ENCODE measurements around the gene APBA2.

APBA2 gene

DNA sequence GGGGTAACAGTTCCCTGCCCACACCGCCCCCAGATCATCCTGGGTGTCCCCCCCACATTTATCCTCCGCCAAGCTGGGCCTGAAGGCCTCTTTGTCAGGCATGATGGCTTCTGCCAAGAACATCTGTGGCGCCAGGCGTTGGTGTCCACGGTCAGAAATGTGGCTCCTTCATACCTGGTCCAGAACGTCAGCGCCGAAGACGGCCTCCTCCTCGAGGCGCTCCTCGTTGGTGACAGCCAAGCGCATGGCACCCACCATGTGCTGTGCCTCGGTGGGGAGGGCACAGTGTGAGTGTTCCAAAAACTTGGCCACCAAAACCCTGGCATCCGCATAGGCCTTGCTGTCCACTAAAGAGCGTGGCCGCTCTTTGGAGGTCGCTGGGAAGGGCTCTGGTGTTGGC is 237.4 kb downstream of the APBA2 start:
- Histone ChIP-seq H3K9ac (ENCODE audit: low read depth, low read length, poor library complexity, severe bottlenecking) (no peak overlapping the region), H3K36me3 (ENCODE audit: insufficient read depth, low read length) (no peaks in the 10 kb centered on the region), H4K20me1 (ENCODE audit: insufficient read depth, low read length, poor library complexity, severe bottlenecking) (no peaks in the 10 kb centered on the region), H3K9me3 (ENCODE audit: insufficient read depth, low read depth, low read length) (no peaks in the 10 kb centered on the region), H3K4me2 (ENCODE audit: low read depth, low read length, poor library complexity, severe bottlenecking) (no peak overlapping the region), H2AFZ (ENCODE audit: low read length) (no peak overlapping the region), H3K27me3 (ENCODE audit: insufficient read depth, low read length, poor library complexity, severe bottlenecking) (no peaks in the 10 kb centered on the region), H3K9me2 (replicated peaks; ENCODE audit: low read depth, low read length) (no peaks in the 10 kb centered on the region), H3K79me2 (ENCODE audit: insufficient read depth, low read length) (no peaks in the 10 kb centered on the region), H3K4me3 (ENCODE audit: low read length, poor library complexity, severe bottlenecking) (no peak overlapping the region), H3F3A (ENCODE audit: low read depth) (no peaks in the 10 kb centered on the region), H3K4me1 (ENCODE audit: insufficient read depth, low read length, poor library complexity, severe bottlenecking) (peaks cover 9% of the 10 kb centered on the region)
- TF ChIP-seq CTCF (conservative IDR thresholded peaks at IDR 0.05; ENCODE audit: low read length) (no peak), EZH2phosphoT487 (IDR thresholded peaks at IDR 0.05; ENCODE audit: borderline replicate concordance) (no peak)

DNA sequence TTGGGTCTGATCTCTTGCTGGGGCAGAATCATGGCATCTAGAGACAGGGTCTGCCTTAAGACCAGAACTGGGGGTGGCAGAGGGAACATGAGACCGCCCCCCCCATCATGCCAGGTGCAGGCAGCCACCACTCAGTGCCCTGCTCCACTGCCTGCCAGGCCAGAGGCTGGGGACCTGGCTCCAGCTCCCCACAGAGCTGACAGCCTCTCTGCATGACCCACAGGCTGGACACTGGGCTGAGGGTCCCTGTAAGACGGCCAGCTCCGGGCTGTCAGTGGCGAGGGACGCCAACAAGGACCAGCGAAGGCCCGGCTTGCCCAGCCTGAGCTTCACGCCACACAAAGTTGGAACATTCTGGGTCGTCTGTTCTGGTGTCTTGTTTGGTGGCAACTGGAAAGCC is 238.2 kb downstream of the APBA2 start:
- H3K4me3 ChIP-seq (ENCODE audit: low read length, poor library complexity, severe bottlenecking): no peak overlapping the region
- no peaks in the 10 kb centered on the region for H3K9me2 ChIP-seq (replicated peaks; ENCODE audit: low read depth, low read length)
- H3K4me2 ChIP-seq (ENCODE audit: low read depth, low read length, poor library complexity, severe bottlenecking): no peak overlapping the region
- no peaks in the 10 kb centered on the region for H3K79me2 ChIP-seq (ENCODE audit: insufficient read depth, low read length)
- no peak overlapping the region for H2AFZ ChIP-seq (ENCODE audit: low read length)
- no peaks in the 10 kb centered on the region for H3K27me3 ChIP-seq (ENCODE audit: insufficient read depth, low read length, poor library complexity, severe bottlenecking)
- no peaks in the 10 kb centered on the region for H4K20me1 ChIP-seq (ENCODE audit: insufficient read depth, low read length, poor library complexity, severe bottlenecking)
- H3K4me1 ChIP-seq (ENCODE audit: insufficient read depth, low read length, poor library complexity, severe bottlenecking): peaks cover 9% of the 10 kb centered on the region
- no peaks in the 10 kb centered on the region for H3F3A ChIP-seq (ENCODE audit: low read depth)
- no peak overlapping the region for H3K9ac ChIP-seq (ENCODE audit: low read depth, low read length, poor library complexity, severe bottlenecking)
- no peaks in the 10 kb centered on the region for H3K9me3 ChIP-seq (ENCODE audit: insufficient read depth, low read depth, low read length)
- H3K36me3 ChIP-seq (ENCODE audit: insufficient read depth, low read length): no peaks in the 10 kb centered on the region
- TF ChIP-seq CTCF (conservative IDR thresholded peaks at IDR 0.05; ENCODE audit: low read length): no peak
- no peak for TF ChIP-seq EZH2phosphoT487 (IDR thresholded peaks at IDR 0.05; ENCODE audit: borderline replicate concordance)

- no peaks in the 10 kb centered on the region for H3K79me2 ChIP-seq (ENCODE audit: insufficient read depth, low read length)
- no peaks in the 10 kb centered on the region for H4K20me1 ChIP-seq (ENCODE audit: insufficient read depth, low read length, poor library complexity, severe bottlenecking)
- H3K36me3 ChIP-seq (ENCODE audit: insufficient read depth, low read length): no peaks in the 10 kb centered on the region
- no peaks in the 10 kb centered on the region for H3K9me2 ChIP-seq (replicated peaks; ENCODE audit: low read depth, low read length)
- H3K4me1 ChIP-seq (ENCODE audit: insufficient read depth, low read length, poor library complexity, severe bottlenecking): peaks cover 9% of the 10 kb centered on the region
- no peak overlapping the region for H2AFZ ChIP-seq (ENCODE audit: low read length)
- H3K4me3 ChIP-seq (ENCODE audit: low read length, poor library complexity, severe bottlenecking): no peak overlapping the region
- peak; percentile 20; the same call in 1 of the 2 replicates for TF ChIP-seq CTCF (conservative IDR thresholded peaks at IDR 0.05; ENCODE audit: low read length)
- TF ChIP-seq EZH2phosphoT487 (IDR thresholded peaks at IDR 0.05; ENCODE audit: borderline replicate concordance): no peak
- no peaks in the 10 kb centered on the region for H3K27me3 ChIP-seq (ENCODE audit: insufficient read depth, low read length, poor library complexity, severe bottlenecking)
- no peaks in the 10 kb centered on the region for H3K9me3 ChIP-seq (ENCODE audit: insufficient read depth, low read depth, low read length)
- H3K4me2 ChIP-seq (ENCODE audit: low read depth, low read length, poor library complexity, severe bottlenecking): no peak overlapping the region
- no peaks in the 10 kb centered on the region for H3F3A ChIP-seq (ENCODE audit: low read depth)
- H3K9ac ChIP-seq (ENCODE audit: low read depth, low read length, poor library complexity, severe bottlenecking): no peak overlapping the region
Observed at GRCh38 chr15:29124581-29125381, 239.0 kb downstream of the APBA2 start.
